Kidney (tissue), 14 donors: ENCODE results near the gene ATAD3A. TPM values are rescaled to one million over a fixed set of nuclear protein-coding genes. Genes with fewer than 3 reads are reported as not detected.

ENCODE experiments used
- DNase-seq, 5 donors: peaks; one replicate each; pipeline ENCODE4 v3.0.0-alpha.2; 2013 to 2020
- FAIRE-seq: peaks from 2 replicates; lab custom pipeline; 2012; peaks lifted over from hg19 to GRCh38; lab: Jason Lieb, UNC
- H3K27ac ChIP-seq, 2 donors: one replicate each; pipeline ENCODE4 v1.7.0; 2013; ENCODE audit warnings: low read depth in 2 of 2, low read length in 2 of 2, inconsistent platforms in 1 of 2
- H3K27me3 ChIP-seq: one replicate; pipeline ENCODE4 v1.7.1; 2013; ENCODE audit warnings: low read length, inconsistent platforms; ENCODE audit not compliant: control insufficient read depth, insufficient read depth
- H3K36me3 ChIP-seq, 3 donors: one replicate each; pipeline versions ENCODE4 v1.7.0 to v1.7.1; 2013; ENCODE audit warnings: low read length in 3 of 3, control low read depth in 1 of 3, inconsistent platforms in 1 of 3; ENCODE audit not compliant: insufficient read depth in 3 of 3, control insufficient read depth in 2 of 3
- H3K4me1 ChIP-seq, 3 donors: one replicate each; pipeline versions ENCODE4 v1.7.0 to v1.7.1; 2013; ENCODE audit warnings: low read length in 3 of 3, inconsistent platforms in 1 of 3, low read depth in 1 of 3; ENCODE audit not compliant: control insufficient read depth in 2 of 3, insufficient read depth in 2 of 3
- H3K4me3 ChIP-seq, 3 donors: one replicate each; pipeline versions ENCODE4 v1.7.0 to v1.8.1; 2013; ENCODE audit warnings: low read length in 3 of 3, control low read depth in 1 of 3, inconsistent platforms in 1 of 3
- H3K9ac ChIP-seq, 3 donors: one replicate each; pipeline versions ENCODE4 v1.7.0 to v1.7.1; 2013; ENCODE audit warnings: low read length in 3 of 3, control low read depth in 1 of 3, inconsistent platforms in 1 of 3
- H3K9me3 ChIP-seq, 3 donors: one replicate each; pipeline versions ENCODE4 v1.7.0 to v1.7.1; 2013; ENCODE audit warnings: low read length in 3 of 3, control low read depth in 1 of 3, inconsistent platforms in 1 of 3; ENCODE audit not compliant: control insufficient read depth in 2 of 3, insufficient read depth in 1 of 3
- CTCF ChIP-seq: IDR thresholded peaks from 3 replicates; pipeline ENCODE4 v1.5.1; 2012; ENCODE audit warnings: mild to moderate bottlenecking, moderate library complexity, borderline replicate concordance; ENCODE audit not compliant: insufficient read depth; ENCODE audit errors: extremely low read depth
- intact Hi-C: fragments of 100-400 bp; cut with DNase I; formaldehyde crosslinking; loops from one replicate; pipeline ENCODE4 v1.11.1; 2022
- polyA plus RNA-seq: library from polyadenylated mRNA; stranded (reverse); fragments of 350-450 nt; fragmentation: Illumina TruSeq; extraction: RNeasy Lipid Tissue Mini Kit (QIAGEN cat#74804); gene quantifications from one replicate; pipeline ENCODE4 v1.2.3, GENCODE V29; 2014; ENCODE audit warnings: low read depth, low replicate concordance; ENCODE audit not compliant: insufficient read depth
- total RNA-seq: library from RNA; stranded (reverse); fragmentation: NEBNext Ultra II Directional; extraction: Animal tissue kit (Norgen Biotek cat#: 25700); gene quantifications from one replicate; pipeline ENCODE4 v1.2.1, GENCODE V29; 2021
- donor health status: control.
- donor health status: control.
- donor health status: control.
- donor health status: control.
- donor health status: control.
- donor health status: DM: yes; HTN: yes; CAD: no.
- donor health status: Normal renal cell carcinoma (clear cell type).

Gene ATAD3A
- total and polyA plus RNA-seq, 2 donors from 2014 or later = 17.5 to 19.1 TPM

- no peak overlapping the region for H3K9ac ChIP-seq
- DNase-seq = no peak
- no peak for TF ChIP-seq CTCF
Measured at GRCh38 chr1:1552263-1552639, 40.3 kb downstream of the ATAD3A start.

GRCh38 chr1:1553821-1554494 lies 42.0 kb downstream of the ATAD3A start:
- no peaks in the 10 kb centered on the region for H3K27me3 ChIP-seq
- no peaks in the 10 kb centered on the region for H3K36me3 ChIP-seq
- H3K9ac ChIP-seq = no peak overlapping the region
- DNase-seq = no peak
- H3K9me3 ChIP-seq = no peaks in the 10 kb centered on the region
- no peak for TF ChIP-seq CTCF
- FAIRE-seq = no peak
- no peak overlapping the region for H3K4me3 ChIP-seq
- no peak overlapping the region for H3K27ac ChIP-seq
- no peaks in the 10 kb centered on the region for H3K4me1 ChIP-seq
- intact Hi-C loops = no loop called here

More at GRCh38 chr1:1552263-1552639, 40.3 kb downstream of the ATAD3A start:
- H3K4me1 ChIP-seq = no peaks in the 10 kb centered on the region
- no peak overlapping the region for H3K4me3 ChIP-seq
- no peaks in the 10 kb centered on the region for H3K36me3 ChIP-seq
- intact Hi-C loops = no loop called here
- H3K9me3 ChIP-seq = no peaks in the 10 kb centered on the region
- no peaks in the 10 kb centered on the region for H3K27me3 ChIP-seq
- FAIRE-seq = no peak
- no peak overlapping the region for H3K27ac ChIP-seq

- H3K9ac ChIP-seq = no peak overlapping the region
- FAIRE-seq (no peak), DNase-seq (no peak)
- H3K36me3 ChIP-seq = no peaks in the 10 kb centered on the region
- H3K4me1 ChIP-seq = no peaks in the 10 kb centered on the region
- H3K27ac ChIP-seq = no peak overlapping the region
- no peak overlapping the region for H3K4me3 ChIP-seq
- TF ChIP-seq CTCF = no peak
- H3K9me3 ChIP-seq = no peaks in the 10 kb centered on the region
- no peaks in the 10 kb centered on the region for H3K27me3 ChIP-seq
- intact Hi-C loops = no loop called here
Measured at GRCh38 chr1:1554550-1554925, 42.6 kb downstream of the ATAD3A start.
